T-cell (primary cell): ENCODE data around the gene GASK1A. TPM values are rescaled to one million over a fixed set of nuclear protein-coding genes. Genes with fewer than 3 reads are reported as not detected.
A peak's percentile ranks its signal among the peaks of the same experiment; 100 is the strongest.
"Not testable (repeated sequence)": the region's sequence is repeated elsewhere in the genome, so short reads cannot be mapped to it uniquely, and the experiment has no call there.

Experiments used
- ATAC-seq, 4 experiments: fragments of 200-7000 bp in 3 of 4; fragments of 150-1000 bp in 1 of 4; cut with Tn5 transposase; replicated peaks in 1 of 4; 1 replicate in 3 of 4; 2 replicates in 1 of 4; pipeline ENCODE4 v1.10.0; 2021; ENCODE audit warnings: moderate library complexity in 3 of 4, mild to moderate bottlenecking in 2 of 4, moderate number of reproducible peaks in 1 of 4
- CTCF ChIA-PET, 2 donors: fragments of 300-600 bp; sonication (Branson Sonifier 250); formaldehyde crosslinking; loops; one replicate each; lab custom pipeline; 2022; ENCODE audit warnings: antibody characterized with exemption in 2 of 2; lab: Charles Lee
- POLR2A ChIA-PET, 2 donors: fragments of 300-600 bp; sonication (Branson Sonifier 250); formaldehyde crosslinking; loops; one replicate each; lab custom pipeline; 2022; ENCODE audit warnings: antibody characterized with exemption in 2 of 2; lab: Charles Lee
- DNase-seq, 35 experiments: peaks; one replicate each; pipeline versions ENCODE4 v3.0.0 to v3.0.0-alpha.2; 2013 to 2023
- H3K27ac ChIP-seq: one replicate; pipeline ENCODE4 v1.5.1; 2013; ENCODE audit warnings: low read length
- H3K27me3 ChIP-seq, 2 experiments: replicated peaks in 1 of 2; 1 replicate in 1 of 2; 2 replicates in 1 of 2; pipeline versions ENCODE4 v1.6.1 to v1.7.0; 2013; ENCODE audit warnings: low read length in 1 of 2, mixed read lengths in 1 of 2; ENCODE audit not compliant: control insufficient read depth in 2 of 2, insufficient read depth in 2 of 2; ENCODE audit errors: extremely low read depth in 1 of 2
- H3K36me3 ChIP-seq, 2 donors: 1 replicate in 1 of 2; 2 replicates in 1 of 2; pipeline versions ENCODE4 v1.6.1 to v1.7.0; 2013; ENCODE audit warnings: low read length in 1 of 2; ENCODE audit not compliant: control insufficient read depth in 2 of 2, insufficient read depth in 1 of 2; ENCODE audit errors: extremely low read depth in 1 of 2
- H3K4me1 ChIP-seq, 2 experiments: 1 replicate in 1 of 2; 2 replicates in 1 of 2; pipeline versions ENCODE4 v1.6.1 to v1.7.0; 2013; ENCODE audit warnings: low read length in 2 of 2, mixed read lengths in 1 of 2; ENCODE audit not compliant: insufficient read depth in 2 of 2, control insufficient read depth in 1 of 2; ENCODE audit errors: extremely low read depth in 1 of 2
- H3K4me3 ChIP-seq, 2 donors: 1 replicate in 1 of 2; 2 replicates in 1 of 2; pipeline versions ENCODE4 v1.5.1 to v1.7.0; 2013; ENCODE audit warnings: mild to moderate bottlenecking in 2 of 2, low read length in 1 of 2, moderate library complexity in 1 of 2; ENCODE audit not compliant: control insufficient read depth in 1 of 2; ENCODE audit errors: extremely low read depth in 1 of 2
- H3K9me3 ChIP-seq: 2 replicates; pipeline ENCODE4 v1.7.0; 2013
- H3K27ac Mint-ChIP-seq, 2 donors: one replicate each; pipeline ENCODE4 v1.8.0; 2020 to 2021; ENCODE audit warnings: mild to moderate bottlenecking in 2 of 2, mixed read lengths in 2 of 2
- H3K27me3 Mint-ChIP-seq, 2 donors: one replicate each; pipeline ENCODE4 v1.8.0; 2021 to 2022; ENCODE audit warnings: mixed read lengths in 2 of 2
- H3K36me3 Mint-ChIP-seq: one replicate; pipeline ENCODE4 v1.8.0; 2021; ENCODE audit warnings: mixed read lengths
- H3K4me1 Mint-ChIP-seq, 3 donors: one replicate each; pipeline ENCODE4 v1.8.0; 2020 to 2022; ENCODE audit warnings: mixed read lengths in 3 of 3, mild to moderate bottlenecking in 1 of 3
- H3K4me3 Mint-ChIP-seq, 3 donors: one replicate each; pipeline ENCODE4 v1.8.0; 2020 to 2022; ENCODE audit warnings: mild to moderate bottlenecking in 3 of 3, mixed read lengths in 3 of 3, moderate library complexity in 3 of 3
- H3K9me3 Mint-ChIP-seq, 3 donors: one replicate each; pipeline ENCODE4 v1.8.0; 2020 to 2022; ENCODE audit warnings: mixed read lengths in 3 of 3
- WGBS: methylation state at CpG from one replicate; pipeline ENCODE4 v1.1.5; 2013; ENCODE audit warnings: missing lambda C conversion rate; ENCODE audit not compliant: insufficient coverage; 5-methylcytosine and 5-hydroxymethylcytosine counted together
- total RNA-seq, 35 experiments: library from RNA in 6 of 35; stranded (reverse) in 6 of 35; fragments of 120-200 nt in 1 of 35; gene quantifications; one replicate each; pipeline versions ENCODE4 v1.2.1 to v1.2.4 and lab custom pipeline; 2013 to 2026

Gene GASK1A
- total RNA-seq, 5 donors from 2014 or later (not counting 1 experiment from before 2014, with no cell fraction given) = 0.10 to 0.49 (median 0.17) TPM; not detected in 1

- POLR2A ChIA-PET = no interaction called here
- no peak overlapping the region for H3K27ac Mint-ChIP-seq
- CTCF ChIA-PET = no interaction called here
Measured at GRCh38 chr3:43061101-43061895, 82.2 kb downstream of the GASK1A start.

GRCh38 chr3:43062040-43062563 lies 83.0 kb downstream of the GASK1A start:
- H3K27ac Mint-ChIP-seq = no peak overlapping the region
- POLR2A ChIA-PET = no interaction called here
- DNase-seq (no peak), ATAC-seq (no peak)
- H3K27me3 Mint-ChIP-seq = no peaks in the 10 kb centered on the region
- no peaks in the 10 kb centered on the region for H3K9me3 ChIP-seq
- H3K4me3 ChIP-seq = no peak overlapping the region
- H3K9me3 Mint-ChIP-seq = no peaks in the 10 kb centered on the region
- no peak overlapping the region for H3K27ac ChIP-seq
- H3K4me1 ChIP-seq = peaks cover 12 to 14% of the 10 kb centered on the region in 2 experiments
- no peaks in the 10 kb centered on the region for H3K36me3 Mint-ChIP-seq
- CTCF ChIA-PET = no interaction called here
- peaks cover 12 to 22% (median 20%) of the 10 kb centered on the region in 3 donors for H3K4me1 Mint-ChIP-seq
- no peaks in the 10 kb centered on the region for H3K36me3 ChIP-seq
- no peak overlapping the region for H3K4me3 Mint-ChIP-seq
- 100% methylated on average over 1 of the region's 5 CpGs for WGBS
- H3K27me3 ChIP-seq = peaks cover 0 to 6% of the 10 kb centered on the region in 2 experiments

More at GRCh38 chr3:43061101-43061895, 82.2 kb downstream of the GASK1A start:
- 94% methylated on average over 3 of the region's 8 CpGs for WGBS
- Histone ChIP-seq H3K4me1 (peaks cover 12 to 14% of the 10 kb centered on the region in 2 experiments), H3K27me3 (peaks cover 0 to 6% of the 10 kb centered on the region in 2 experiments), H3K4me3 (no peak overlapping the region), H3K9me3 (no peaks in the 10 kb centered on the region), H3K27ac (no peak overlapping the region), H3K36me3 (no peaks in the 10 kb centered on the region)
- no peaks in the 10 kb centered on the region for H3K9me3 Mint-ChIP-seq
- peaks cover 12 to 22% (median 20%) of the 10 kb centered on the region in 3 donors for H3K4me1 Mint-ChIP-seq
- DNase-seq = no peak
- peak overlapping the region in 1 of 3 donors; percentile 40 for H3K4me3 Mint-ChIP-seq
- no peaks in the 10 kb centered on the region for H3K36me3 Mint-ChIP-seq
- H3K27me3 Mint-ChIP-seq = no peaks in the 10 kb centered on the region
- no peak for ATAC-seq

- ChIA-PET CTCF (no interaction called here), POLR2A (no interaction called here)
- DNase-seq (no peak), ATAC-seq (no peak)
- H3K4me1 Mint-ChIP-seq = peaks cover 12 to 22% (median 20%) of the 10 kb centered on the region in 3 donors
- Histone ChIP-seq H3K9me3 (no peaks in the 10 kb centered on the region), H3K4me3 (no peak overlapping the region), H3K4me1 (peaks cover 12 to 14% of the 10 kb centered on the region in 2 experiments), H3K27ac (no peak overlapping the region), H3K36me3 (no peaks in the 10 kb centered on the region), H3K27me3 (peaks cover 0 to 6% of the 10 kb centered on the region in 2 experiments)
- H3K9me3 Mint-ChIP-seq = no peaks in the 10 kb centered on the region
- H3K27me3 Mint-ChIP-seq = no peaks in the 10 kb centered on the region
- H3K36me3 Mint-ChIP-seq = no peaks in the 10 kb centered on the region
- no peak overlapping the region for H3K27ac Mint-ChIP-seq
- no peak overlapping the region for H3K4me3 Mint-ChIP-seq
- 61% methylated on average over 3 of the region's 8 CpGs for WGBS
Measured at GRCh38 chr3:43062564-43063040, 83.5 kb downstream of the GASK1A start.

GRCh38 chr3:43063114-43063513 lies 84.0 kb downstream of the GASK1A start:
- H3K27ac Mint-ChIP-seq = no peak overlapping the region
- H3K9me3 Mint-ChIP-seq = no peaks in the 10 kb centered on the region
- ChIA-PET POLR2A (no interaction called here), CTCF (no interaction called here)
- ATAC-seq (no peak), DNase-seq (no peak)
- peaks cover 12 to 22% (median 20%) of the 10 kb centered on the region in 3 donors for H3K4me1 Mint-ChIP-seq
- H3K36me3 Mint-ChIP-seq = no peaks in the 10 kb centered on the region
- Histone ChIP-seq H3K4me3 (no peak overlapping the region), H3K4me1 (peaks cover 12 to 14% of the 10 kb centered on the region in 2 experiments), H3K9me3 (no peaks in the 10 kb centered on the region), H3K27ac (no peak overlapping the region), H3K27me3 (peaks cover 0 to 6% of the 10 kb centered on the region in 2 experiments), H3K36me3 (no peaks in the 10 kb centered on the region)
- WGBS = 76% methylated on average over 5 of the region's 5 CpGs
- H3K4me3 Mint-ChIP-seq = no peak overlapping the region
- no peaks in the 10 kb centered on the region for H3K27me3 Mint-ChIP-seq

GRCh38 chr3:43070670-43071069 lies 91.6 kb downstream of the GASK1A start:
- peaks cover 0 to 10% of the 10 kb centered on the region in 2 experiments for H3K27me3 ChIP-seq
- ChIA-PET CTCF (interaction anchor here (1.4 to 2.0 kb wide), 2 partner anchors 108 to 109 kb away, joined by 8 to 17 read pairs; no protein-coding TSS in a partner anchor), POLR2A (interaction anchor here (0.6 kb wide), 2 partner anchors 16 to 91 kb away, joined by 3 to 4 read pairs; partner anchors contain the start of gene GASK1A (in 1 of the 2))
- not testable (repeated sequence) for H3K4me3 ChIP-seq, H3K4me3 Mint-ChIP-seq, H3K27me3 Mint-ChIP-seq, H3K4me1 Mint-ChIP-seq, H3K27ac Mint-ChIP-seq, H3K36me3 ChIP-seq, H3K4me1 ChIP-seq, H3K9me3 ChIP-seq, DNase-seq, H3K9me3 Mint-ChIP-seq, ATAC-seq, H3K27ac ChIP-seq, H3K36me3 Mint-ChIP-seq
- WGBS = no CpG with 5 or more reads among the region's 5 CpGs

GRCh38 chr3:43071313-43071893 lies 92.3 kb downstream of the GASK1A start:
- Histone ChIP-seq H3K36me3 (no peaks in the 10 kb centered on the region), H3K9me3 (no peaks in the 10 kb centered on the region), H3K27me3 (peaks cover 0 to 10% of the 10 kb centered on the region in 2 experiments), H3K4me3 (no peak overlapping the region), H3K27ac (no peak overlapping the region), H3K4me1 (no peaks in the 10 kb centered on the region)
- peaks cover 0 to 3% (median 0%) of the 10 kb centered on the region in 3 donors for H3K4me1 Mint-ChIP-seq
- ChIA-PET POLR2A (interaction anchor here in 1 of 2 donors (0.6 kb wide), 1 partner anchor 16 kb away, joined by 4 read pairs; no protein-coding TSS in a partner anchor), CTCF (interaction anchor here (0.7 to 2.0 kb wide), 3 partner anchors 109 to 235 kb away, joined by 3 to 17 read pairs (median 8); no protein-coding TSS in a partner anchor)
- WGBS = 61% methylated on average over 4 of the region's 7 CpGs
- peak in 13 of 35 experiments; percentile 6 to 60 (median 12) for DNase-seq
- no peak overlapping the region for H3K4me3 Mint-ChIP-seq
- no peaks in the 10 kb centered on the region for H3K9me3 Mint-ChIP-seq
- H3K27me3 Mint-ChIP-seq = no peaks in the 10 kb centered on the region
- H3K36me3 Mint-ChIP-seq = no peaks in the 10 kb centered on the region
- ATAC-seq = no peak
- H3K27ac Mint-ChIP-seq = no peak overlapping the region
